GM10248 (cell line): ENCODE measurements around the gene HSPA14.

Source experiments
- CTCF ChIA-PET: fragments of 300-600 bp; sonication (Branson Sonifier 250); formaldehyde crosslinking; extraction: SDS; loops from one replicate; lab custom pipeline; 2021; ENCODE audit warnings: antibody characterized with exemption; lab: Yijun Ruan, JAX
- POLR2A ChIA-PET: fragments of 350-650 bp; sonication (Branson Sonifier 250); formaldehyde crosslinking; extraction: SDS; loops from one replicate; lab custom pipeline; 2020; ENCODE audit warnings: antibody characterized with exemption; lab: Yijun Ruan, JAX
- DNase-seq: peaks from one replicate; pipeline ENCODE4 v3.0.0; 2012; ENCODE audit errors: extremely low spot score
- TF ChIP-seq, protein P1 (sequence below): IDR thresholded peaks from 2 replicates; pipeline ENCODE4 v1.5.1; 2012; ENCODE audit warnings: mild to moderate bottlenecking, low read depth; ENCODE audit errors: extremely low read depth, missing control alignments, control extremely low read depth

The HSPA14 gene

DNA sequence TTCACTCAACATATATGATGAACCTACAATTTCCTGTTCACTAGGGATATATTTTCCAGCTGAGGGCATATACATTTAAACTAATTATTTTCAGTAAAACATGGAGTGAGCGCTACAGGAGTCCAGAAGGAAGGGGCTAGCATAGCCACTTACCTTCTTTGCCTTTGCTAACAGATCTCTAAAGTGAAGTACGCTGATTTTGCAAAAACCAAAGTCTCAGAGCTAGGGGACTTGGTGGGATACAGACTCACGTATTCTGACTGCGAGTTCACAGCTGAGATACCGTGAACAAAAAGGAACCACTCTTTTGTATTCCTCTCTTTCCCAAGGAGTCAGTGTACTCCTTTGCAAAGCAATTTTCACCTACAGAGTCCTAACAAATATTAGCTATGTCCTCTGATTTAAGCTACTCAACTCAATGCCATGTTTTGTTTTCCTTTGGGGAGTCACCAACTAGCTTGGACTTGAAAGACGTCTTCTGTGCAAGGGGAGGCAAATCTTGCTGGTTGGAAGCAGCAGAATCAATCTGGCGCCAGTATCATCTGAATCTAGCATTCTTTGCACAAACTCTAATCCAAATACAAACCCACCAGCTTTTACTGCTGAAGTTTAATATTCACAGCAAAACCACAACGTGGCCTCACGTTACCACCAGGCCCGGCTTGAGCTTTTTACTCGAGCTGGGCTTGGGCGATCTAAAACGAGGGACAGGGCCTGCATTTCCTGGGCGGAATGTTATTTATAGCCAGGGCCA lies 926 bp upstream of the HSPA14 start:
- ChIA-PET CTCF (interaction anchor here (0.8 to 3.1 kb wide), 15 partner anchors 8 to 339 kb away, joined by 3 to 17 read pairs (median 4); partner anchors contain the start of genes MEIG1 and SUV39H2), POLR2A (interaction anchor here (1.2 to 1.5 kb wide), 3 partner anchors 11 to 652 kb away, joined by 4 to 5 read pairs (median 5); no protein-coding TSS in a partner anchor)
- no peak for DNase-seq
- TF ChIP-seq, protein P1, sequence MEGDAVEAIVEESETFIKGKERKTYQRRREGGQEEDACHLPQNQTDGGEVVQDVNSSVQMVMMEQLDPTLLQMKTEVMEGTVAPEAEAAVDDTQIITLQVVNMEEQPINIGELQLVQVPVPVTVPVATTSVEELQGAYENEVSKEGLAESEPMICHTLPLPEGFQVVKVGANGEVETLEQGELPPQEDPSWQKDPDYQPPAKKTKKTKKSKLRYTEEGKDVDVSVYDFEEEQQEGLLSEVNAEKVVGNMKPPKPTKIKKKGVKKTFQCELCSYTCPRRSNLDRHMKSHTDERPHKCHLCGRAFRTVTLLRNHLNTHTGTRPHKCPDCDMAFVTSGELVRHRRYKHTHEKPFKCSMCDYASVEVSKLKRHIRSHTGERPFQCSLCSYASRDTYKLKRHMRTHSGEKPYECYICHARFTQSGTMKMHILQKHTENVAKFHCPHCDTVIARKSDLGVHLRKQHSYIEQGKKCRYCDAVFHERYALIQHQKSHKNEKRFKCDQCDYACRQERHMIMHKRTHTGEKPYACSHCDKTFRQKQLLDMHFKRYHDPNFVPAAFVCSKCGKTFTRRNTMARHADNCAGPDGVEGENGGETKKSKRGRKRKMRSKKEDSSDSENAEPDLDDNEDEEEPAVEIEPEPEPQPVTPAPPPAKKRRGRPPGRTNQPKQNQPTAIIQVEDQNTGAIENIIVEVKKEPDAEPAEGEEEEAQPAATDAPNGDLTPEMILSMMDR, result no peak

DNA sequence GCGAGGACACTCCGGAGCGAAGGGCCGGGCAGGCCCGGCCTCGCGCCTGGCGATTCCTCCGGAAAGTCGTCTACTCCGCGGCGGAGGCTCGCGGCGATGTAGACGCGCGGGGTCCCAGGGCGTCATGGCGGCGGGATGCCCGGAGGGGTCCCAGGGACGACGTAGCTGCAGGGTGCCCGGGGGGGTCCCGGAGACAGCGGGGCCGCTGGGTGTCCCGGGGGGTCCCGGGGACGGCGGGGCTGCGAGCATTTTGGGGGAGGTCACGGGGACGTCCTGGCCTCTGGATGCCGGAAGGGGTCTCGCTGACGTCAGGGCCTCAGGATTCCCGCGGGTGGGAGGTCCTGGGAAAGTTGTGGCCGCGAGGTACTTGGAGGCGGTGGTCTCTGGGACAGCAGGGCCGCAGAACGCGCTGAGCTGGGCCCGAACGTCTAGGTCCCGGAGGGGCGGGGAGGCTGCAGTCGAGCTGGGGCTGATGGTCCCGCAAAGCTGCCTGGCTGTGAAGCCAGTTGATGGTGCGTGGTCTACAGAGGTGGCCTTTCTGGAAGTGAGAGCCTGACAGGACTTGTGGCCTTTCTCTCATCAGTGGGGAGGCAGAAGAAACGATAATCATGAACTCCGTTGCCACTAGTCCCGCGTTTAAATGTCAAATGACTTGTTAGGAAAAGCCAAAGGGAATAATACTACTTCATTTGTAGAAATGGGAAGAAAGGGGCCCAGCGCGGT lies 637 bp downstream of the HSPA14 start:
- ChIA-PET CTCF (interaction anchor here (0.8 to 2.8 kb wide), 10 partner anchors 9 to 340 kb away, joined by 3 to 17 read pairs (median 4); partner anchors contain the start of genes MEIG1 and SUV39H2), POLR2A (interaction anchor here (0.7 to 1.2 kb wide), 5 partner anchors 9 to 653 kb away, joined by 4 to 8 read pairs (median 5); partner anchors contain the start of gene SUV39H2)
- peak; percentile 39 for DNase-seq
- TF ChIP-seq, protein P1, result no peak

DNA sequence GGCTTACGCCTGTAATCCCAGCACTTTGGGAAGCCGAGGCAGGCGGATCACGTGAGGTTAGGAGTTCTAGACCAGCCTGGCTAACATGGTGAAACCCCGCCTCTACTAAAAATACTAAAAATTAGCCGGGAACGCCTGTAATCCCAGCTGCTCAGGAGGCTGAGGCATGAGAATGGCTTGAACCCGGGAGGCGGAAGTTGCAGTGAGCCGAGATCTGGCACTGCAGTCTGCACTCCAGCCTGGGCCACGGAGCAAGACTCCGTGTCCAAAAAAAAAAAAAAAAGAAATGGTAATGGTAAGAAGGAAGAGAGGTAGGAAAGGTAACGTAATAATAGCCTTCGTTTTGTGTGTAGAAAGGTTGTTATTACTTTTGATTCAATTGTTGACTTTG lies 1.2 kb downstream of the HSPA14 start:
- TF ChIP-seq, protein P1, result no peak
- DNase-seq, result no peak
- CTCF ChIA-PET, result interaction anchor here (1.0 to 2.7 kb wide), 3 partner anchors 9 to 303 kb away, joined by 3 to 17 read pairs (median 15); no protein-coding TSS in a partner anchor
- POLR2A ChIA-PET, result interaction anchor here (0.7 kb wide), 1 partner anchor 118 kb away, joined by 8 read pairs; no protein-coding TSS in a partner anchor

DNA sequence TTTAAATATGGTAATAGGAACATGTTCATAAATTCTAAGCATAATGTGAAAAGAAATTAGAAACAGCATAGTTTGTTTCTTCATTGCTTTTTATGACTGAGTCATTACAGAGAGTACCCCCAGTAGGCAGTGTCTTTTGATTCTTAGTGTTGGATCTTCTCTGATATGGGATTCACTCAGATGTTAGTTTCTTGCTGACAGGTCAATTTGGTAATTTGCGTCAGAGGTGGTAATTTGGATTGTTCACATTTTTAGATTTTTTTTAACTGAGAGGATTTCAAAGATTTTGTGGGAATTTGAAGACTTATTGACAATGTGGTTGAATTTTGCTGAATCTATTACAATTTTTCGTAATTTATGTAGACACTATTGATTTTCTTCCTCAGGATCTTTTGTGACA lies 2.1 kb downstream of the HSPA14 start:
- TF ChIP-seq, protein P1, result no peak
- ChIA-PET POLR2A (no interaction called here), CTCF (no interaction called here)
- DNase-seq, result no peak

DNA sequence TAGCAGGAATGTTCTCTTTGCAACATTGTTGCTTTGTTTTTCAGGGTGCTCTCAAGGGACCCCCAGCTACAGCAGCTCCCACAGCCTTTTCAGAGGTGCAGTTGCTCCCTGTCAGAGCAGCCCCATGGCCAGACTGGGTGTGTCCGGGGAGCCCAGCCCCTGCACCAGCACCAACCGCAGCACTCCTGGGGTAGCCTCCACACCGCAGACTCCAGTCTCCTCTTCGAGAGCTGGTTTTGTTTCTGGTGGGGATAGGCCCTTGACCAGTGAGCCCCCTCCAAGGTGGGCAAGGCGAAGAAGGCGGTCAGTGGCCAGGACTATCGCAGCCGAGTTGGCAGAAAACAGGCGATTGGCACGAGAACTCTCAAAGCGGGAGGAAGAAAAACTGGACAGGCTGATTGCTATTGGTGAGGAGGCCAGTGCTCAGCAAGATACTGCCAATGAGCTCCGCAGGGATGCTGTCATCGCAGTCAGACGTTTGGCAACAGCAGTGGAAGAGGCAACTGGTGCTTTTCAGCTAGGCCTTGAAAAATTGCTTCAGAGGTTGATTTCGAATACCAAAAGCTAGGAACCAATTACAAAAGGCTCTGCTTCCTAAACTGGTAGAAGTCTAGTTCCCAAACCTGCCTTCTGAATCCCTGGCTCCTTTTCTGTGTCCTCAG lies 5.4 kb downstream of the HSPA14 start:
- DNase-seq, result no peak
- TF ChIP-seq, protein P1, result no peak
- POLR2A ChIA-PET, result no interaction called here
- CTCF ChIA-PET, result interaction anchor here (1.0 to 1.6 kb wide), 4 partner anchors 8 to 60 kb away, joined by 3 to 6 read pairs (median 4); no protein-coding TSS in a partner anchor
